PFSK-1 (cell line): ENCODE measurements around the gene CASD1.

ENCODE experiments used
- FOXP2 ChIP-seq: optimal IDR thresholded peaks from 2 replicates; pipeline ENCODE3; 2011; ENCODE audit warnings: borderline replicate concordance, control low read depth, inconsistent platforms; ENCODE audit not compliant: insufficient read depth; ENCODE audit errors: extremely low read length, extremely low read depth
- POLR2AphosphoS5 ChIP-seq: IDR thresholded peaks from 2 replicates; pipeline ENCODE4 v1.6.1; 2012; ENCODE audit warnings: low read depth, mild to moderate bottlenecking, control low read depth, low read length, moderate library complexity
- SIN3A ChIP-seq: IDR thresholded peaks from 2 replicates; pipeline ENCODE4 v1.6.1; 2012; ENCODE audit warnings: mild to moderate bottlenecking, low read length, moderate library complexity, borderline replicate concordance; ENCODE audit not compliant: insufficient read depth
- TAF1 ChIP-seq: IDR thresholded peaks from 2 replicates; pipeline ENCODE4 v1.6.1; 2012; ENCODE audit warnings: low read length, control low read depth, borderline replicate concordance; ENCODE audit not compliant: insufficient read depth
- TF ChIP-seq, protein P1 (sequence below), 2 experiments: IDR thresholded peaks; 2 replicates each; pipeline versions ENCODE4 v1.6.1 to v1.8.0; 2011 to 2012; ENCODE audit warnings: low read depth in 2 of 2, low read length in 2 of 2, control low read depth in 1 of 2, inconsistent platforms in 1 of 2, mild to moderate bottlenecking in 1 of 2, moderate library complexity in 1 of 2; ENCODE audit not compliant: insufficient read depth in 1 of 2

The CASD1 gene

DNA sequence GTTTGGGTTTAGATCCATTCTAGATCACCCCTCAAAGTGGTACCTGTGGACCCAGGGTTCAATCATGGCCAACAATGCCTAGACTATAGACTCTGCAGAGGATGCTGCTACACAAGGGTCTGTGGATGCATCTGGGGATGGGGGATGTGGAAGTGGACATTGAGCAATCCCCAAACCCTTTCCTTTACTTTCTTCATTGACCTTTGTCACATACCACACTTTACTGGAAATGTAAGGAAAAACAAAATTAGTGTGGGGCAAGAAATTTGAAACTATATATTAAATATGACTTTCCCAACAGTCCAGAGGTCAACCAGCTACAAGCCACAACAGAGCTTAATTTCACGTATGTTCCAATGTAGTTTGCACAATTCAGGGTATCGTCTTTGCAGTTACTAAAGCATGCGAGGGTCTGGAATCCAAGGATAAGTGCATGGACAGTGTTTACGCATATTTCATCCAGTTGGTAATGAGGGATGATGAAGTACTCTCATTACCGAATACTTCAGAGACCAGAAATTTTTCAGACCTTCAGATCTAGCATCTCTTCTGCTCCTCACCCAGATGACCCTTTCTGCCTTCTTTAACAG is 33.3 kb upstream of the CASD1 start:
- TF ChIP-seq, protein P1, sequence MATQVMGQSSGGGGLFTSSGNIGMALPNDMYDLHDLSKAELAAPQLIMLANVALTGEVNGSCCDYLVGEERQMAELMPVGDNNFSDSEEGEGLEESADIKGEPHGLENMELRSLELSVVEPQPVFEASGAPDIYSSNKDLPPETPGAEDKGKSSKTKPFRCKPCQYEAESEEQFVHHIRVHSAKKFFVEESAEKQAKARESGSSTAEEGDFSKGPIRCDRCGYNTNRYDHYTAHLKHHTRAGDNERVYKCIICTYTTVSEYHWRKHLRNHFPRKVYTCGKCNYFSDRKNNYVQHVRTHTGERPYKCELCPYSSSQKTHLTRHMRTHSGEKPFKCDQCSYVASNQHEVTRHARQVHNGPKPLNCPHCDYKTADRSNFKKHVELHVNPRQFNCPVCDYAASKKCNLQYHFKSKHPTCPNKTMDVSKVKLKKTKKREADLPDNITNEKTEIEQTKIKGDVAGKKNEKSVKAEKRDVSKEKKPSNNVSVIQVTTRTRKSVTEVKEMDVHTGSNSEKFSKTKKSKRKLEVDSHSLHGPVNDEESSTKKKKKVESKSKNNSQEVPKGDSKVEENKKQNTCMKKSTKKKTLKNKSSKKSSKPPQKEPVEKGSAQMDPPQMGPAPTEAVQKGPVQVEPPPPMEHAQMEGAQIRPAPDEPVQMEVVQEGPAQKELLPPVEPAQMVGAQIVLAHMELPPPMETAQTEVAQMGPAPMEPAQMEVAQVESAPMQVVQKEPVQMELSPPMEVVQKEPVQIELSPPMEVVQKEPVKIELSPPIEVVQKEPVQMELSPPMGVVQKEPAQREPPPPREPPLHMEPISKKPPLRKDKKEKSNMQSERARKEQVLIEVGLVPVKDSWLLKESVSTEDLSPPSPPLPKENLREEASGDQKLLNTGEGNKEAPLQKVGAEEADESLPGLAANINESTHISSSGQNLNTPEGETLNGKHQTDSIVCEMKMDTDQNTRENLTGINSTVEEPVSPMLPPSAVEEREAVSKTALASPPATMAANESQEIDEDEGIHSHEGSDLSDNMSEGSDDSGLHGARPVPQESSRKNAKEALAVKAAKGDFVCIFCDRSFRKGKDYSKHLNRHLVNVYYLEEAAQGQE (IDR thresholded peaks at IDR 0.05; ENCODE audit: insufficient read depth in 1 of 2, low read depth in 2 of 2, low read length in 2 of 2), result no peak
- TF ChIP-seq POLR2AphosphoS5 (no peak), SIN3A (no peak), TAF1 (no peak), FOXP2 (no peak)

- TF ChIP-seq, protein P1 (IDR thresholded peaks at IDR 0.05; ENCODE audit: insufficient read depth in 1 of 2, low read depth in 2 of 2, low read length in 2 of 2), result no peak
- TF ChIP-seq SIN3A (no peak), TAF1 (no peak)
Measured at GRCh38 chr7:94477878-94478277, 31.7 kb upstream of the CASD1 start.

DNA sequence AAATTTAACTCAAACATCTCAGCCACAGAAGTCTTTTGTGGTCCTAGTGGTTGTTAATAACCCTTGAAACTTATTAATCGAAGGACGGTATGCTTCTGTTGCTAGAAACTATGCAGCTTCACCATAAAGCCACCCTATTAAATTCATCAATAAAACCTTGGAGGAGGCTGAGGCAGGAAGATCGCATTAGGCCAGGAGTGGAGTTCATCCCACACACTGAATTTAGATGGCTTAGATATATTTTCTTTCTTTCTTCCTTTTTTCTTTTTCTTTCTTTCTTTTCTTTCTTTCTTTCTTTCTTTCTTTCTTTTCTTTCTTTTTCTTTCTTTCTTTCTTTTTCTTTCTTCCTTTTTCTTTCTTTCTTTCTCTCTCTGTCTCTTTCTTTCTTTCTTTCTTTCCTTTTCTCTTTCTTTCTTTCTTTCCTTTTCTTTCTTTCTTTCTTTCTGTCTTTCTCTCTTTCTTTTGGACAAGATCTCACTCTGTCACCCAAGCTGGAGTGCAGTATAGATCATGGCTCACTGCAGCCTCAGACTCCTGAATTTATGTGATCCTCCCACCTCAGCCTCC is 30.9 kb upstream of the CASD1 start:
- no peak for TF ChIP-seq FOXP2
- no peak for TF ChIP-seq TAF1
- TF ChIP-seq, protein P1 (IDR thresholded peaks at IDR 0.05; ENCODE audit: insufficient read depth in 1 of 2, low read depth in 2 of 2, low read length in 2 of 2), result no peak
- TF ChIP-seq POLR2AphosphoS5, result no peak
- TF ChIP-seq SIN3A, result no peak

DNA sequence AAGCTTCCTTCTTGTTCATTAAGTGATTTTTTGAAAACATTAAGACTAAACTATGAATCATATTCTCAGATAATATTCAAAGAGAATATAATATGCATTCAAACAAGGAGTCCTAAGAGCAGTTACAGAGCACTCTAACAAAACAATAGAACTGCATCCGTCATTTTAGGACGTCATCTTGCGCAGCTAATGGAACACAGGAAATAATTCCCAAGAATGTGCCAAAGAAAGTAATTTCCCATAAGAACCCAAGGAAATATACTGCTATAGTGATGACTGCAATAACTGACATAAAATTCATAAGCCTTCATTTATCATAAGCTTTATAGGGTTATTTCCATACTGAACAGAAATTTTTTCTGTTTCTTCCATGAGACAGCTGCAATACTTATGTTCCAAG is 28.3 kb upstream of the CASD1 start:
- TF ChIP-seq SIN3A (no peak), POLR2AphosphoS5 (no peak), TAF1 (no peak), FOXP2 (no peak)
- TF ChIP-seq, protein P1 (IDR thresholded peaks at IDR 0.05; ENCODE audit: insufficient read depth in 1 of 2, low read depth in 2 of 2, low read length in 2 of 2), result no peak
